ENCODE results near the gene KRT13.

- TF ChIP-seq JUND (IDR thresholded peaks at IDR 0.05) (no peak), YY1 (IDR thresholded peaks at IDR 0.05) (no peak), CTCF (IDR thresholded peaks at IDR 0.05; ENCODE audit: low read depth, low read length, missing input control) (no peak), RXRA (IDR thresholded peaks at IDR 0.05) (no peak), TAF1 (conservative IDR thresholded peaks at IDR 0.05) (no peak), EGR1 (IDR thresholded peaks at IDR 0.05; ENCODE audit: low read depth in 2 of 2) (no peak)
- TF ChIP-seq, protein P1, sequence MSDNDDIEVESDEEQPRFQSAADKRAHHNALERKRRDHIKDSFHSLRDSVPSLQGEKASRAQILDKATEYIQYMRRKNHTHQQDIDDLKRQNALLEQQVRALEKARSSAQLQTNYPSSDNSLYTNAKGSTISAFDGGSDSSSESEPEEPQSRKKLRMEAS (IDR thresholded peaks at IDR 0.05) = no peak
- TF ChIP-seq, protein P2, sequence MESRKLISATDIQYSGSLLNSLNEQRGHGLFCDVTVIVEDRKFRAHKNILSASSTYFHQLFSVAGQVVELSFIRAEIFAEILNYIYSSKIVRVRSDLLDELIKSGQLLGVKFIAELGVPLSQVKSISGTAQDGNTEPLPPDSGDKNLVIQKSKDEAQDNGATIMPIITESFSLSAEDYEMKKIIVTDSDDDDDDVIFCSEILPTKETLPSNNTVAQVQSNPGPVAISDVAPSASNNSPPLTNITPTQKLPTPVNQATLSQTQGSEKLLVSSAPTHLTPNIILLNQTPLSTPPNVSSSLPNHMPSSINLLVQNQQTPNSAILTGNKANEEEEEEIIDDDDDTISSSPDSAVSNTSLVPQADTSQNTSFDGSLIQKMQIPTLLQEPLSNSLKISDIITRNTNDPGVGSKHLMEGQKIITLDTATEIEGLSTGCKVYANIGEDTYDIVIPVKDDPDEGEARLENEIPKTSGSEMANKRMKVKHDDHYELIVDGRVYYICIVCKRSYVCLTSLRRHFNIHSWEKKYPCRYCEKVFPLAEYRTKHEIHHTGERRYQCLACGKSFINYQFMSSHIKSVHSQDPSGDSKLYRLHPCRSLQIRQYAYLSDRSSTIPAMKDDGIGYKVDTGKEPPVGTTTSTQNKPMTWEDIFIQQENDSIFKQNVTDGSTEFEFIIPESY (IDR thresholded peaks at IDR 0.05) = no peak
Measured at GRCh38 chr17:41483991-41484826, 21.2 kb downstream of the KRT13 start.
